PC-9 (cell line): ENCODE data around the gene CCNC.

Experiments
- EZH2 ChIP-seq: fragments of 200-600 bp; sonication (generic); IDR thresholded peaks from 2 replicates; pipeline ENCODE4 v1.8.0; 2017; ENCODE audit warnings: antibody characterized with exemption, low read depth
- TF ChIP-seq, protein P1 (sequence below): fragments of 200-600 bp; sonication (generic); conservative IDR thresholded peaks from 2 replicates; pipeline ENCODE4 v1.6.1; 2017; ENCODE audit warnings: mixed run types, antibody characterized with exemption, mild to moderate bottlenecking, moderate library complexity

GRCh38 chr6:99603421-99604165, 35.1 kb upstream of the CCNC start:
- TF ChIP-seq, protein P1, sequence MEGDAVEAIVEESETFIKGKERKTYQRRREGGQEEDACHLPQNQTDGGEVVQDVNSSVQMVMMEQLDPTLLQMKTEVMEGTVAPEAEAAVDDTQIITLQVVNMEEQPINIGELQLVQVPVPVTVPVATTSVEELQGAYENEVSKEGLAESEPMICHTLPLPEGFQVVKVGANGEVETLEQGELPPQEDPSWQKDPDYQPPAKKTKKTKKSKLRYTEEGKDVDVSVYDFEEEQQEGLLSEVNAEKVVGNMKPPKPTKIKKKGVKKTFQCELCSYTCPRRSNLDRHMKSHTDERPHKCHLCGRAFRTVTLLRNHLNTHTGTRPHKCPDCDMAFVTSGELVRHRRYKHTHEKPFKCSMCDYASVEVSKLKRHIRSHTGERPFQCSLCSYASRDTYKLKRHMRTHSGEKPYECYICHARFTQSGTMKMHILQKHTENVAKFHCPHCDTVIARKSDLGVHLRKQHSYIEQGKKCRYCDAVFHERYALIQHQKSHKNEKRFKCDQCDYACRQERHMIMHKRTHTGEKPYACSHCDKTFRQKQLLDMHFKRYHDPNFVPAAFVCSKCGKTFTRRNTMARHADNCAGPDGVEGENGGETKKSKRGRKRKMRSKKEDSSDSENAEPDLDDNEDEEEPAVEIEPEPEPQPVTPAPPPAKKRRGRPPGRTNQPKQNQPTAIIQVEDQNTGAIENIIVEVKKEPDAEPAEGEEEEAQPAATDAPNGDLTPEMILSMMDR = no peak
- no peak for TF ChIP-seq EZH2
